HG02938 (cell line): ENCODE measurements around the gene UXT.
"Not testable (repeated sequence)": the region's sequence is repeated elsewhere in the genome, so short reads cannot be mapped to it uniquely, and the experiment has no call there.

ENCODE experiments used
- ATAC-seq: cut with Tn5 transposase; IDR thresholded peaks from one replicate; pipeline ENCODE4 v1.9.1; 2021; ENCODE audit warnings: mild to moderate bottlenecking, moderate library complexity; ENCODE audit not compliant: unreplicated experiment

UXT gene

GRCh38 chrX:47619486-47620302, 39.3 kb downstream of the UXT start, which contains the start of gene SYN1:
TSS of gene SYN1 (minus strand) at chrX:47619857. CDS start at chrX:47619728, 129 bp downstream.
- ATAC-seq: peak; percentile 62

- ATAC-seq: no peak
These were observed 40.0 kb downstream of the UXT start for GRCh38 chrX:47618923-47619485.

GRCh38 chrX:47614618-47615017, 44.4 kb downstream of the UXT start:
- ATAC-seq: no peak

- no peak for ATAC-seq
These were observed 45.9 kb downstream of the UXT start for GRCh38 chrX:47613082-47613481.

- no peak for ATAC-seq
These were observed 46.6 kb downstream of the UXT start for GRCh38 chrX:47612418-47612817.

- ATAC-seq: no peak
These were observed 47.1 kb downstream of the UXT start for GRCh38 chrX:47611926-47612325.

- no peak for ATAC-seq
These were observed 47.5 kb downstream of the UXT start for GRCh38 chrX:47611489-47611888.

- no peak for ATAC-seq
These were observed 48.5 kb downstream of the UXT start for GRCh38 chrX:47610511-47610910.

- ATAC-seq: no peak
These were observed 50.7 kb downstream of the UXT start for GRCh38 chrX:47608130-47608810.

GRCh38 chrX:47607091-47607490, 51.9 kb downstream of the UXT start:
- ATAC-seq: no peak

- ATAC-seq: no peak
These were observed 54.0 kb downstream of the UXT start for GRCh38 chrX:47605024-47605423.

- not testable (repeated sequence) for ATAC-seq
These were observed 55.9 kb downstream of the UXT start for GRCh38 chrX:47603125-47603524.
